OCI-LY3 (cell line): ENCODE results near the gene ZNF362.

Experiments
- EZH2phosphoT487 ChIP-seq: fragments of 200-600 bp; shearing (Covaris generic); IDR thresholded peaks from 2 replicates; pipeline ENCODE4 v1.6.1; 2018; ENCODE audit warnings: antibody characterized with exemption, mixed run types, low read depth
- TF ChIP-seq, protein P1 (sequence below): fragments of 200-600, 300-600 bp; sonication (generic); IDR thresholded peaks from 2 replicates; pipeline ENCODE4 v1.5.1; 2014; ENCODE audit warnings: antibody characterized with exemption, low read length, low read depth

- no peak for TF ChIP-seq EZH2phosphoT487
- TF ChIP-seq, protein P1, sequence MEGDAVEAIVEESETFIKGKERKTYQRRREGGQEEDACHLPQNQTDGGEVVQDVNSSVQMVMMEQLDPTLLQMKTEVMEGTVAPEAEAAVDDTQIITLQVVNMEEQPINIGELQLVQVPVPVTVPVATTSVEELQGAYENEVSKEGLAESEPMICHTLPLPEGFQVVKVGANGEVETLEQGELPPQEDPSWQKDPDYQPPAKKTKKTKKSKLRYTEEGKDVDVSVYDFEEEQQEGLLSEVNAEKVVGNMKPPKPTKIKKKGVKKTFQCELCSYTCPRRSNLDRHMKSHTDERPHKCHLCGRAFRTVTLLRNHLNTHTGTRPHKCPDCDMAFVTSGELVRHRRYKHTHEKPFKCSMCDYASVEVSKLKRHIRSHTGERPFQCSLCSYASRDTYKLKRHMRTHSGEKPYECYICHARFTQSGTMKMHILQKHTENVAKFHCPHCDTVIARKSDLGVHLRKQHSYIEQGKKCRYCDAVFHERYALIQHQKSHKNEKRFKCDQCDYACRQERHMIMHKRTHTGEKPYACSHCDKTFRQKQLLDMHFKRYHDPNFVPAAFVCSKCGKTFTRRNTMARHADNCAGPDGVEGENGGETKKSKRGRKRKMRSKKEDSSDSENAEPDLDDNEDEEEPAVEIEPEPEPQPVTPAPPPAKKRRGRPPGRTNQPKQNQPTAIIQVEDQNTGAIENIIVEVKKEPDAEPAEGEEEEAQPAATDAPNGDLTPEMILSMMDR, result no peak
Measured at GRCh38 chr1:33347650-33347992, 91.3 kb downstream of the ZNF362 start.
